HG02610 (cell line): Measurements from ENCODE around the gene CPXM2.

ENCODE experiments used
- ATAC-seq: cut with Tn5 transposase; IDR thresholded peaks from one replicate; pipeline ENCODE4 v1.9.1; 2021; ENCODE audit warnings: mild to moderate bottlenecking, moderate library complexity; ENCODE audit not compliant: unreplicated experiment

CPXM2 gene

GRCh38 chr10:123906296-123906695 is 14.7 kb upstream of the CPXM2 start:
- no peak for ATAC-seq

- ATAC-seq = no peak
These were observed 13.3 kb upstream of the CPXM2 start for GRCh38 chr10:123904834-123905409.

- ATAC-seq = no peak
These were observed 12.0 kb upstream of the CPXM2 start for GRCh38 chr10:123903621-123904020.

GRCh38 chr10:123901621-123902020 is 10.0 kb upstream of the CPXM2 start:
- ATAC-seq = no peak

GRCh38 chr10:123897146-123897545 is 5.5 kb upstream of the CPXM2 start:
- no peak for ATAC-seq

- no peak for ATAC-seq
These were observed 4.8 kb upstream of the CPXM2 start for GRCh38 chr10:123896246-123896927.

- no peak for ATAC-seq
These were observed 2.0 kb upstream of the CPXM2 start for GRCh38 chr10:123893651-123894050.

GRCh38 chr10:123890756-123891143 is 857 bp downstream of the CPXM2 start:
- no peak for ATAC-seq

GRCh38 chr10:123890226-123890625 is 1.4 kb downstream of the CPXM2 start:
- no peak for ATAC-seq

- ATAC-seq = no peak
These were observed 1.8 kb downstream of the CPXM2 start for GRCh38 chr10:123889821-123890220.

GRCh38 chr10:123888751-123889150 is 2.9 kb downstream of the CPXM2 start:
- no peak for ATAC-seq

GRCh38 chr10:123888256-123888655 is 3.4 kb downstream of the CPXM2 start:
- ATAC-seq = no peak

GRCh38 chr10:123886292-123886691 is 5.3 kb downstream of the CPXM2 start:
- no peak for ATAC-seq

- ATAC-seq = no peak
These were observed 6.0 kb downstream of the CPXM2 start for GRCh38 chr10:123885406-123886170.

GRCh38 chr10:123884907-123885381 is 6.7 kb downstream of the CPXM2 start:
- ATAC-seq = no peak

GRCh38 chr10:123884351-123884906 is 7.2 kb downstream of the CPXM2 start:
- no peak for ATAC-seq

GRCh38 chr10:123883673-123884320 is 7.8 kb downstream of the CPXM2 start:
- ATAC-seq = no peak

- ATAC-seq = no peak
These were observed 8.7 kb downstream of the CPXM2 start for GRCh38 chr10:123882681-123883445.

- ATAC-seq = no peak
These were observed 9.4 kb downstream of the CPXM2 start for GRCh38 chr10:123882177-123882576.

GRCh38 chr10:123879606-123880257 is 11.9 kb downstream of the CPXM2 start:
- ATAC-seq = no peak
